Ramos (cell line): ENCODE measurements around the gene FCRL4.

ENCODE experiments used
- in situ Hi-C: fragments of 300-500 bp; cut with MboI; formaldehyde crosslinking; loops from one replicate; pipeline ENCODE4 v1.14.3; 2022; ENCODE audit warnings: low sequenced_read_pairs; ENCODE audit not compliant: unreplicated experiment

FCRL4 gene

DNA sequence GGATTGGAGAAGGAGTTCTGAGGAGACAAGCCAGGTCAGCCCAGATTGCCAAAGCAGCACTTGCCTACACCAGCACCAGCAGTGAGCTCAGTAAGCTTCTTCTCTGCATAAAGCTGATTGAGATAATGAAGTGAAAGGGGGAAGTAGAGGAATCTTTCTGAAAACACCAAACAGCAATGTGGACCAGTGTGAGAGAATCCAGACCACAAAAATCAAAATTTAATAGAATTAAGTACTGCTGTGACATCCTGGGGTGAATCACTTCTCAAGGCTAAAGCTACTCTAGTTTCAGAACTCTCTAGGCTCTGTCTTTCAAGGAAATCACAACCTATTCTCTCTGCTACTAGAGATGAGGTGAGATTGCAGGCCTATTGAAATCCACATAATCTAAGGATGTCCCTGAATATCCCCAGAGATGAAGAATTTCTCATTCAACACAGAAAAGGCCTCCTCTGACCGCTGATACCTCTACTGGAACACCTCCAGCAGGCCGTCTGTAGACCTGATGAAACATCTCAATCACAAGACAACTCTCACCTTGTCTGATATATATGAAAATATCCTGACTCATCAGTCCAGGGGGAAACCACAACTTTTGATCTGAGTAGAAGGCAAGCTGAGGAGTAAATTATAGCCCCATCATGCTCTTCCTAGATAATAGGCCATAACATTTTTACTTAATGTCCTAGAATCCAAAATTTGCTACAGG lies at the start of gene FCRL4:
FCRL4 (minus strand) TSS at position 127 of the 709 bp plus-strand sequence. CDS start 141 bp downstream, outside the sequence.
- in situ Hi-C loops, result no loop called here

DNA sequence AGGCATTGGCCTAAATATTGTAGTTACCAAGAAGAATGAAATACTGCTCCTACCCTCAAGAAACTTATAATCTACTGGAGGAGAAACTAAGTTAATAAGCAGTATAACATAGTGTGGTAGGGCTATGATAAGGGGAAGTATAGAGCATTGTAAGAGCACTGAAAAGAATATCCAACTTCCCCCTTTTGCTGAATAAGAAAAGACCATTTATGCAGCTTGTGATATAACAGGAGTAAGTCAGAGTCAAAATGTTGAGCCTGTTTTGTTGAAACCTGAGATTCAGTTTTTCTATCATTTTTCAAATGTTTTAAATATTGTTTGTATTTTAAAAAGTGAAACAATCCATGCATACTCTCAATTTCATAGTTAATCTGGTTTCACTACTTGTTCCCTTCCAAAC lies 48.3 kb upstream of the FCRL4 start:
- in situ Hi-C loops, result no loop called here

DNA sequence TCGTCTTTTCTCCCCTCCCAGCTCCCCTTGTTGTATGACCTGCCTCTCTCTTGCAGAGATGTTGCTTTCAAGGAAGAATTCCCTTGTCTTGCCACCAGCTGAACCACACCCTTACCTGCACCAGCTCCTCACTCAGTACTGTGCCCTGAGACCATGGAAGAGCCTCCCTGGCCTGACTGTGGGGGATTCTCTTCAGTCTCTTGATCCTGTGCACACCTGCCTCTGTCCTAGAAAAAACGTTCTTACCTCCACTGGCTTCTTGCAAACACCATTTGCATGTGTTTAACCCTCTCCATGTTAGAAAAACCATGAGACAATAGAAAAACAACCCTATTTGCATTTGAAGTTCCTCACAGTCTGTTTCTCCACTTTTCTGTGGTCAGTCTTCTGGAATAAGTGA lies 43.3 kb upstream of the FCRL4 start:
- in situ Hi-C loops, result no loop called here

DNA sequence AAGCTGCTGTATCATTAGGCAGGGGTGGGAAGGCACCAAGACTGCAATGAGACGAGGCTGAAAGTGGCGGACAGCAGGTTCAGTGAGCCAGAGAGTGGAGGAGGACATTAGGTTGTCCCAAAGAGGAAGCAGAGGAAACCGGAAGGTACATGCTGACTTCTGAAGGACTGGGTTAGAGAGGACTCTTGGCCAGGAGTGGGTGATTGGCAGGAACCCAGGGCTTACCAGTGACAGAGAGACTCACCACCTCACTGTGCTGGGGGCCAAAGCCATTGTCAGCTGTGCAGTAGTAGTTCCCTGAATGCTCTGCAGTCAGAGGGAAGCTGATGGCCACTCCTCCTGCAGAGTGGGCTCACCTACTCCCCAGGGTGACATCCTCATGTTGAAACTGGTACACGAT lies 41.9 kb upstream of the FCRL4 start:
- in situ Hi-C loops, result no loop called here

DNA sequence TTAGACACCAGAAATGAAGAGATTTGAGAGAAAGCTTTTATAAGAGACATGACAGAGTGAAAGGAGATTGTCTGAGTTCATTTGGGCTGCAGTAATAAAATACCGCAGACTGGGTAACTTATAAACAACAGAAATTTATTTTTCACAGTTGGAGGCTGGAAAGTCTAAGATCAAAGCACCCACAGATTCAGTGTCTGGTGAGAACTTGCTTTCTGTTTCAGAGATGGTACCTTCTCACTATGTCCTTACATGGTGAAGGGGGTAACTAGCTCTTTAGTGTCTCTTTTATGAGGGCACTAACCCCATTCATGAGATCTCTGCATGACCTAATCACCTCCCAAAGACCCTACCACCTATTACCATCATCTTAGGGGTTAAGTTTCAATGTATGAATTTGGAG lies 30.9 kb upstream of the FCRL4 start:
- in situ Hi-C loops, result no loop called here

DNA sequence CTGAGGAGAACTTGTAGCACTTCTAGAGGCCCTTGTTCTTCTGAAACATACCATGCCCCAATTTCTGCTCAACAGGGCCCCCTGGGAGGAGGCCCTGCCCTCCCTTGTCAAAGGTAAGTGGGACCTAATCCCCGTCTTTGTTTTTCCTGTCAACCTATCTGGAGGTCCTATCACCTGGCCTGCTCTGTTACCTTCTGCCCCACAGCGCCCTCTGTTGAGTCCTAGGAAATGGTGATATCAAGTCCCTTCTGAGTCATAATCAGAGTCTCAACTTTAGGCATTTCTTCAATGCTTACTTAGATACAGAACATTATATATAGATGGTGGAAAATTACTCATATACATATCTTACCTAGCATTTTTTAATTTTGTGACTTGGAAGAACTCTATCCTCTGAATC lies 28.2 kb upstream of the FCRL4 start:
- in situ Hi-C loops, result no loop called here

DNA sequence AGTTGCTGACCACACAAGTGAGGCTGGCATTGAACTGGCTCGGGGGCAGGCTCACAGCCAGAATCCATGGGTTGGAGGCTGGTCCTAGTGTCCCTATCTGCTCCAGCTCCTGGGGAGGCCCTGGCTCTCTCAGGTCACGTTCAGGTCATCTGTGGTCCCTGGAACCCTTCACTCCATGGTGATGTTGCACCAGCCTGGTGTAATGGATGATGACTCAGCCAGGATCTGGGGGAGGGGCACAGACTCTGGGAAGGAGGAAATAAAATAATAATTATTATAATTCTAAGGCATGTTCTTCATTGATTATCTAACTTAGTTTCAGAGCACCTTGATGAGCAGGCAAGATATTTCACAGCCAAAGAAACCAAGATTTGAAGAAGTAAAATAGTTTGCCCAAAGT lies 26.6 kb upstream of the FCRL4 start:
- in situ Hi-C loops, result no loop called here

DNA sequence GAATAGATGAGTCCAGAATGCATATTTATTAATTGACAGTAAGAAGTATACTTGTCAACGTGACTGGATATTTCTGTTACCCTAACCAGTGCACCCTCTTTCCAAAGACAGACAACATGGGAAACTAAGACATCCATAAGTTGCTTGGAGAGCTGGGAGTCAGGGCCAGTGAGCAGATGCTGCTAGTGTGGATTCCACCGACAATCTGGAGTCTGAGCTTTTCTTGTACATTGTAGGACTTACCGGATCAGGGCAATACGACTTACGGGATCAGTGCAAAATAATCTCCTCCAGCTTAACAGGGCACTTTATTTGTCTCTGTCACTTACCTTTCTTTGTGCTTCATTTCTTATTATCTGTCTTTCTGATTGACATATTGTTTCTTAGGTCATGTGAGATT lies 24.6 kb upstream of the FCRL4 start:
- in situ Hi-C loops, result no loop called here

DNA sequence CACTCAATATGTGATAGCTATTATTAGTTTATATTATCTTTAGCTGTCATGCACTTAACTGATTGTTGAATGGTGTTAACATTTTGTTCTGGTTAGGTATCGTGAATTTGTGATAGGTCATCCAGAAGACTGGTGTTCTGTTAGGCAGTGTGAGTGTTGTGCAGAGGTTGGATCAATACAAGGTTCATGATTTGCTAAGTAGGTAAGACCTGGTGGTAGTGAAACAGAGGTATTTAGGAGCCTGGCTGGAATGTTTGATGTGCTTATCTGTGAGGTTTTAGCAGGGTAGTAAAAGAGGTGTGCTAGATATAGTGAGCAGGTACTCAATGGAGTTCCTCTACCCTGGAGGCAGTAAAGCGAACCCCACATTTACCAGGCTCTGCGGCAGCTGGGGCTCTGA lies 20.3 kb upstream of the FCRL4 start:
- in situ Hi-C loops, result no loop called here

DNA sequence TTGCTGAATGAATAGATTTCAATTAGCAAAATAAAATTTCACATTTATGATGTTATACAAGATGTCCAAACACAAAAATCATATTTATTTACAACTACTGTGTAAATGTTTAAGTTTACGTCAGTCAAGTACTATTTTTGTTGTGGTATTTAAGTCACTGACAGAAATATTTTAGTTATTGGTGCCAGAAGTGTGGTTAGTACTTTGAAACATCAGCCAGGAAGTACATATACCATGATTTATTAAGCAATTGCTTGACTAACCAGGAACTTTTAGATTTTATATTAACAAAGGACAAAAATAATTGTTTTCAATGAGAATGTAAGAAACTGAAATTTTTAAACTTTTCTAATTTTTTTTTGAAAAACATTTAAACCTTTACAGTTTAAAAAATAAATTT lies 2.4 kb upstream of the FCRL4 start:
- in situ Hi-C loops, result no loop called here

DNA sequence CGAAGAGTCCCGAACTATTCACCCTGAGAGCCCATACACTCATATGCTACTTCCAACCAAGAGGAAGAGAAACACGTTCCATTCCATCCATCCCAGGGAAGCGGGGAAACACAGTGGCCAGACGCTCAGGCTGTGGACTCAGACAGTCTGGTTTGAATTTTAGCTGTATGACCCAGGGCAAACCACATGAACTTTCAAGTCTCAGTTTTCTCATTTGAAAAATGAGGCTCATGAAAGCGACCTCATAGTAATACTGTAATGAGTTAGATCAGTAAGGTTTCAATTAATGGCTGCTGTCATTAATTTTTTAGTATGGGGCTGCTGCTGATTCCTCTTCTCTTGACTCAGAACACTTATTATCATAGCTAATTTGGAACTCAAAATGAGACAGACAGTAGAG lies 1.5 kb downstream of the FCRL4 start:
- in situ Hi-C loops, result no loop called here

DNA sequence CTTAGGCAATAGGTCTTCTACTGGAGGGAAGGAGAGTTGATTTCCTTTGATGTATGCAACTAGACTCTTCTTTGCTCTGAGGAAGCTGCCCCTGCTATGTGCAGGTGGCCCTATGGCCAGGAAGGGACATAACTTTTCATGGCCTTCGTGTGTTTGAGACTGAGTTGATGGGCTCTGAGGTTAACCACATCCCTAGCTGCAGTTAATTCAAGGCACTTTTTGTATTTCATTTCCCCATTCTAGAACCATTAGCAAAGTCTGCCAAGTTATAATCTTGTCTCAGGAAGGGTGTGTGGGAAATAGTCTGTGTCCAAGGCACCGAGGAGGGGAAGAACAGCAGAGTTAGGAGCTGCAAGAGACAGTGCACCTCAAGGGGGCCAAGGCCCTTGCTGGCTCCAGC lies 2.5 kb downstream of the FCRL4 start:
- in situ Hi-C loops, result no loop called here

DNA sequence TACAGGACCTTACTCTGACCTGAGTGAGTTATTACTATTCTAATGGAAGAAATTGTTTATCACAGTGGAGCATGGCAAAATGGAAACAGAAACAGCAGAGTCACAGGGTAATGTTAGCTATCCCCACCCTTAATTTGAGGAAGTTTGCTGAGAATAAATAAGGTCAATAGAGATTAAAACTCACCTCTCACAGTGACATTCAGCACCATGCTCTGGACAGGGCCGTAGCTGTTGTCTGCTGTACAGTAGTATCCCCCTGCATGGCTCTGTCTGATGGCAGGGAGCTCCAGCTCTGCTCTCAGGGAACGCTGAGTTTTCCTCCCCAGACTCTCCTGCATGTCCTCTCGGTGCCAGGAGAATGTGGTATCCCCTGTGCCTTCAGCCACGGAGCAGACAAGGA lies 11.9 kb downstream of the FCRL4 start:
- in situ Hi-C loops, result no loop called here

DNA sequence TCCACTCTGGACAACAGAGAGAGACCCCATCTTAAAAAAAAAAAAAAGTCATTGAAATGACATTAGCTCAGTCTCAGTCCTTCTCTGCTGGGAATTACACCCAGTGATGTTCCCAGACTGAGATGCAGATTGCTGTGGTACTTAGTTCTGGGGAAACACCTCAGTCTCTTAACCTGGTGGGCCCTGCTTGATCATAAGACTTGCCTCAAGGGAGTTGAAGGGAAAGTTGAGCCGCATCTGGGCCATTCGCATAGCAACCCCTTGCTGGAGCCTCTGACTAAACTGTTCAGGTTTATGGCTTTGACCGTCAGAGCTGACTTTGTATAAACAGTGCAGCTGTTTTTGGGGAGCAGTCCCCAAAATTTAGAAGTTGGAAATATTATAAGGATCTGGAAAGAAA lies 13.4 kb downstream of the FCRL4 start:
- in situ Hi-C loops, result no loop called here

DNA sequence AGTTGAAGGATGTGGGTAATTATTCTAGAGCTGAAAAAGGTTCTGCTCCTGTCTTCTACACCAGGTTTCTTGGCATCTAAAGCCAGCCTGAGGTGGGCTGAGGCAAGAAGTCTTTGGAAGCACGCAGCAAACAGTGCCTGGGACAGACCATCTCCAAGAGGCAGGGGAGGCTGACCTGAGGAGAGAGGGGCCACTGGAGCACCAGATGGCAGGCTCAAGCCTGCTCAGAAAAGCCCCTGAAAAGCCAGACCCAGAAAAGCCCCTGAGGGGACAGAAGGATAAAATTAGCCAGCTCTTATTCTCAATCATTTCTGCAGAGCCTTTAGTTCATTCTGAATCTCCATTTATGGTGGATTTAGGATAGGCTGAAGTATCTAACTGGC lies 17.1 kb downstream of the FCRL4 start:
- in situ Hi-C loops, result no loop called here

DNA sequence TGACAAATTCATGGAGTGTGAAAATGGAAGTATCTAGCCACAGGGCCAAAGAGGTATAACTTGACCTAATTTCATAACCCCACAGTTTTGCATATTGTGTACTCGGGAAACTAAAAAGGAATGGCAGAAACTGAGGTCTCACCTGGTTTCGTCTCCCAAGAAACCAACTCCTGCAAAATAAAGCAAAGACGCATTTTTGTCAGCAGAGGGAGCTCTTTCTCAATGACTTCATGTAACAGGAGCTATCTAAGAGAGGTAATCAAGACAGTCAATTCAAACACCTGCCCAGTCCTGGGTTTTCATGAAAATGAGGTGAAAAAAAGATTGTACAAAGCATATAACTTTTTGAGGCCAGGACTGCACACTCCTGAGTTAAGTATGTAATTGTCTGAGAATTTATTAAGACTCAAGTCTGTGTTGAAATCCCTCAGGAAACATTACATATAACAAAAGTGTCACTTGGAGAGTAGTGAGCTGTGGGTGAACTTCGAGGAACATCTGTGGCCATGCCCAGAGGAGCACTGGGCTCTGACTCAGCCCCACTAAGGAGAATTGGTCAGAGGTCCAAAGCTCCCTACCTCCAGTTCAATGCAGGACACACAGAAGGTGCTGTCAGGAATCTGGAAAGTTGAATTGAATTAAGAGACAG lies 17.6 kb downstream of the FCRL4 start:
- in situ Hi-C loops, result no loop called here

DNA sequence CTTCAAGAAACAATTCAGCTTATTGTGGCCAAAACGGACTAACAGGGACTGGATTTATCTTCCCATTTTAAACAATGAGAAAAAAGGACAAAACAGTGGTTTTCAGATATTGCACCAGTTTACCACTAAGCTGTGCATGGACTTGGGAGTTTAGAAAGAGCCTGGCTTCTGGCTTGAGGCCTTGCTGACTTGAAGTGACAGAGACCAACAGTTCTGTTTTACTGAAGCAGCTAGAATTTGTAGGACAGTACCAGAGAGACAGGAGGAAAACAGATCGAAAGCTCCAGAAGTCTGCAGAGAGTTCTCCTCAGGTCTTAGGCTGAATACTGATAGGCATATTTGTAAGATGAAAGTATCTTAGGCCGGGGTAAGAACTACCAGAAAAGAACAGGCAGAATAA lies 20.5 kb downstream of the FCRL4 start:
- in situ Hi-C loops, result loop anchor here (5.0 to 10.0 kb wide), 2 partner anchors 197 to 370 kb away; partner anchors contain the start of gene FCRL2

DNA sequence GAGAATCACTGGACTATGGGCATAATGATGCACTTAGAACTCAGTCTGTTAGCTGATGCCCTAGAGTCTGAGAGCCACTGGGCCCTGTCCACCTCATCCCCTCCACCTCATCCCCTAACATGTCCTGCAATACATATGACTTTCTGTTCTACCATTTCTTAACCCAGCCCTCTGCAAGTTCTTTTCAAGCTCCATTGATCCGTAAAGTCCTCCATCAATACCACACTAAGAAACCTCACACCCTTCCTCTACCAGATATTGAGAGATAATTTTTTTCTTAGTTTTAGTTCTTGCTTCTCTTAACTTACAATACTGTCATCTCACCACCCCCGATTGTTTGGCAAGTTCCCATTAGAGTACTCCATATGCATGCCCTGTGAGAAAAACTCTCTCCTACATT lies 22.1 kb downstream of the FCRL4 start:
- in situ Hi-C loops, result loop anchor here (5.0 to 10.0 kb wide), 2 partner anchors 199 to 372 kb away; partner anchors contain the start of gene FCRL2

DNA sequence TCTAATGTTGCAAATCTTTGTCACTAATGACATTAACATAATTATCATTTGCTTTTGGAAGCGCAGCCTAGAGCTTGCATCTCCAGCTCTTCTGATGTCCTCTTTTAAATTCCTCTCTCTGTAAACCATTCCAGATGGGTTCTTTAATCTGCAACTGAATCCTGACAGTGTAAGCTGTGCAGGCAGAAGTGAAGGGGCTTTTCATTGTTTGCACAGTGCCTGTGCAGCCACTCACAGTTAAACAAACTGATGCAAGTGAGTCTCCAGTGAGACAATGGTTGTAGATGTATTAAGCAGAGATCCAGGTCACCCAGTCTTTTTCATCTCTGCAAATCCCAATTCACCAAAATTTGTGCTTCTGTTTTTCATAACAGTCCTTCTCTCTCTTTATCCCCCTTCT lies 23.0 kb downstream of the FCRL4 start:
- in situ Hi-C loops, result loop anchor here (5.0 to 10.0 kb wide), 2 partner anchors 200 to 372 kb away; partner anchors contain the start of gene FCRL2

DNA sequence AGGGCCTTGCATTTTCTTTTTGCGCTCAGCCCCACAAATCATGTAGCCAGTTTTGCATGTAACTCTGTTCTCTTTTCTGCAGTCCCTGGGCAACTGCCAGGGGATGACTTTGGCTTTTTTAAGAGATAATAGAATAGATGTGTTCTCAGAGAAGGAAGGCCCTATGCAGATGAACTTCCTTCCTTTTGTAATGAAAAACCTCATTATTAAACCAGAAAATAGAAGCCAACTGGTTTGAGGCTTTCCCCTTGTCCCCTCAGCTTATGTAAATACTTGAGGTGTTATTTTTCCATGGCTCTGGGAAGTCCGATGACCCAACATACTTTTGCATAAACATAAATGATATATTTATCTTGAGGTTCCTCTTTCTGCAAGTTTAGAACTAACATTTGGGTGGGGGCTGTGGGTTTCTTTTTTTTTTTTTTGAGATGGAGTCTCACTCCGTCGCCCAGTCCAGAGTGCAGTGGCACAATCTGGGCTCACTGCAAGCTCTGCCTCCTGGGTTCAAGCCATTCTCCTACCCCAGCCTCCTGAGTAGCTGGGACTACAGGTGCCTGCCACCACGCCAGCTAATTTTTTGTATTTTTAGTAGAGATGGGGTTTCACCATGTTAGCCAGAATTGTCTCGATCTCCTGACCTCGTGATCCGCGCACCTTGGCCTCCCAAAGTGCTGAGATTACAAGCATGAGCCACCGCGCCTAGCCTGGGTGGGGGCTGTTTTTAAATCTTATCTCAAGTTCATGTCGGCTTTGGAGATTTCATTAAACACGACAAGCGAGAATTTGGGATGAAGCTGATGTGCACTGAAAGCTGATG lies 31.2 kb downstream of the FCRL4 start:
- in situ Hi-C loops, result no loop called here

DNA sequence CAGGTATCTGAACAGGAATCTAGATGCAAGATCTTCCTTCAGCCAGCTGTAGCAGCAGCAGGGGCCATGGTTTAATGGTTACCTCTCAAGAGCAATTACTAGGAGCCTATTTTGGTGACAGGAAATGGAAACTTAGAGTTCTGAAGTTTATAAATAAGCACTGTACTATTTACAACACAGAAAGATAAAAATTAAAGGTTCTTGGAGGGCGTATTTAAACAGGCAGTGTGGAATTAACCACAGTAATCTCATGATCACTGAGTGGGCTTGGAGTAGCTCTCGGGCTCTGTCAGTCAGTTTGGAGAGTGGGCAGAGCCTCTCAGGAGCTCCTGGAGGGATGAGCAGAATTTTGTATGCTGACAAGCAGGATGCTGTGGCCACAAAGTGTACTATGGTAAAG lies 35.4 kb downstream of the FCRL4 start:
- in situ Hi-C loops, result no loop called here
